ENCODE data around the gene TUBB6.

- TF ChIP-seq TEAD4 (CRISPR knock-in tag; IDR thresholded peaks at IDR 0.05) = no peak
- TF ChIP-seq CTCF (IDR thresholded peaks at IDR 0.05) = no peak
- no peak for TF ChIP-seq ZNF138 (CRISPR knock-in tag; conservative IDR thresholded peaks at IDR 0.05)
- TF ChIP-seq ATF2 (CRISPR knock-in tag; IDR thresholded peaks at IDR 0.05; ENCODE audit: borderline replicate concordance, low read depth) = no peak
- TF ChIP-seq SP1 (CRISPR knock-in tag; conservative IDR thresholded peaks at IDR 0.05) = no peak
- no peak for TF ChIP-seq PREB (CRISPR knock-in tag; IDR thresholded peaks at IDR 0.05; ENCODE audit: borderline replicate concordance)
- no peak for TF ChIP-seq GABPB1 (CRISPR knock-in tag; IDR thresholded peaks at IDR 0.05)
- no peak for TF ChIP-seq CREM (CRISPR knock-in tag; IDR thresholded peaks at IDR 0.05)
- no peak for TF ChIP-seq ZNF263 (CRISPR knock-in tag; IDR thresholded peaks at IDR 0.05; ENCODE audit: low read depth)
These were observed 10.8 kb downstream of the TUBB6 start for GRCh38 chr18:12318857-12319256.

Measured in WTC11 (cell line).